Mucosa of gallbladder (tissue), 1 donor: ENCODE data around the gene ACTL9. TPM values are rescaled to one million over a fixed set of nuclear protein-coding genes. Genes with fewer than 3 reads are reported as not detected.

Experiments used
- DNase-seq: peaks from one replicate; pipeline ENCODE4 v3.0.0-alpha.2; 2020; ENCODE audit warnings: low spot score
- total RNA-seq: library from RNA; stranded (reverse); gene quantifications from one replicate; pipeline ENCODE4 v1.2.1, GENCODE V29; 2021
- donor health status: DM: no; HTN: no; CAD: no.

ACTL9 gene
- total RNA-seq, 1 donor from 2014 or later = not detected

GRCh38 chr19:8686549-8686948 lies 12.0 kb downstream of the ACTL9 start:
- DNase-seq = no peak

DNA sequence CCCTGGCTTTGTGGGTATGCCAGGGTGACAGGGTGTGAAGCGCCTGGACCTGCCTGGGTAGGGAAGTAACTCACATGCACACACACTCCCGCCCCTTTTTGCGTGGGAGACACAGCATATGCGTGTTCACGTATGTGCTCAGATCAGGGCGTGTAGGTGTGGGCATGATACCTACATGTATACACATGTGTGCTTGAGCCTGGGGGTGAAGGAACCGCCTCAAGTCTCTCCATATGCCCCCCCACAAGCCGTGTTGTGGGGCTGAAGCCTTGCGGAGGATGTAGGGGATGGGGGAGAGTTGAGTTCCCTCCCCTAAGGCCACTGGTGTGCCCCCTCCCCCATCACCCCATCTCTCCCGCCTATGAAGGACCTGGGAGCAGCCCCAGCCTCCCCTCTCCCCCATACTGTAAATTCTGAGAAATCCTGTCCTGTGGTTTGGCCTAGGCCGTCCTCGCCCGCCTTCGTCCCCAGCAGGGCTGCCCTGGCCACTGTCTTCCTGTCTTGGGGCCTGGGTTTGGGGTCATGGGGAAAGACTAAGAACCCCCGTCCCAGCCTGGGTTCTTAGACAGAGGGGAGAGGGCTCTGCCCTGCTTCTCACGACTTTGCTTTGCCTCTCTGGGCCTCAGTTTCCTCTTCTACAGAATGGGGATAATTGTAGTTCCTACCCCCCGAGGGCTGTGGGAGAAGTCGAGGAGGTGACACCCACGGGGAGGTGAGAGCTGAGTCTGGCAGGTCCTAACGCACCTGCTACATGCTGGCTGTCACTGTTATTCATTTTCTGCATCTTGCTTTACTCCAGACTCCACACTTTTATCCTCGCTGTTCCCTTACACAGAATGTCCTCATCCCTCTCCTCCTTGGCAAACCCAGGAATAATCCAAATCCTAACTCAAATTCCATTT lies 14.3 kb downstream of the ACTL9 start:
- no peak for DNase-seq

GRCh38 chr19:8682931-8683330 lies 15.7 kb downstream of the ACTL9 start:
- no peak for DNase-seq

GRCh38 chr19:8682472-8682871 lies 16.1 kb downstream of the ACTL9 start:
- DNase-seq = no peak

DNA sequence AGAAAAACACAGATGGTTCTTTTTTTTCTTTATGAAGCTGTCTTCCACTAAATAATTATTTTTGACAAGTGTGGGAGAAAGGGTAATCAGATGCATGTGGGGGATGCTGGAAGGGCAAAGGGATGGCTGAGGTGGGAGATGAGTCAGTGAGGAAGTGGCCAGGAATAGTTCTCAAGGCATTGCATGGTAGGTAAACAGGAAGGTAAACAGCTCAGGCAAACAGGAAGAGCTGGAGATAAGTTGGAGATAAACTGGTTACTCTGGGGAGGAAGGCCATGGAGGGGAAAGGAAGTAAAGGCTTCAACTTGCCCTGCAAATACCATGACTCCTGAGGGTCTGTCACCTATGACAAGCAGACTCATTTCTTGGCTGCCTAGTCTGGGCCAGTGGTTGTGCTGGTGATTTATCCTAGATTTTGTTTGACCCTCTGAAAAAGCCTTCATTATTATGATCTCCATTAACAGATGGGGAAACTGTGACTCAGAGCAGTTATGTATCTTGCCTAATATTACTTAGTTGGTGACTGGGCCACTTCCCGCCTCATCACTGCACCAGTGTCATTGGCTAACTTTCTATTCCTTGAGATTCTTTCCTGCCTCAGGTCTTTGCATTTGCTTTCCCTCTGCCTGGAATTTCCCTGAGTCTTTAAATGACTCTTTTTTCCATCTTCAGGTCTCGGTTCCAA lies 17.1 kb downstream of the ACTL9 start:
- DNase-seq = no peak

GRCh38 chr19:8680676-8681344 lies 17.8 kb downstream of the ACTL9 start:
- no peak for DNase-seq

DNA sequence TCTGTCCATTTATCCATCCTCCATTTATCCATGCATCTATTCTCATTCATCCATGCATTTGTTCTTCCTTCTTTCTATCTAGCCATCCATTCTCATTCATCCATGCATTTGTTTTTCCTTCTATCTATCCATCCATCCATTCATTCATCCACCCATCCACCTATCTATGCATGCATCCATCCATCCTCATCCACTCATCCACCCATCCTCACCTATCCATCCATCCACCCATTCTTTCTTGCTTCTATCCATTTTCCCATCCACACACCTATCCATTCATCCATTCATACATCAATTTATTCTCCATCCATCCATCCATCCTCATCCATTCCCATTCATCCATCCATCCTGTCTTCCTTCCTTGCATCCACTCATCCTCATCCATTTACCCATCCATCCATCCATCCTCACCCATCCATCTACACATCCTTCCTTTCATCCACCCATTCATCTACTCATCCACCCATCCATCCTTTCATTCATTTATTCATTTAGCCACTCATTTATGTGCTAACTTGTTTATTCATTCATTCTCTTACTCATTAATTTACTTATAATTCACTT lies 20.3 kb downstream of the ACTL9 start:
- no peak for DNase-seq

DNA sequence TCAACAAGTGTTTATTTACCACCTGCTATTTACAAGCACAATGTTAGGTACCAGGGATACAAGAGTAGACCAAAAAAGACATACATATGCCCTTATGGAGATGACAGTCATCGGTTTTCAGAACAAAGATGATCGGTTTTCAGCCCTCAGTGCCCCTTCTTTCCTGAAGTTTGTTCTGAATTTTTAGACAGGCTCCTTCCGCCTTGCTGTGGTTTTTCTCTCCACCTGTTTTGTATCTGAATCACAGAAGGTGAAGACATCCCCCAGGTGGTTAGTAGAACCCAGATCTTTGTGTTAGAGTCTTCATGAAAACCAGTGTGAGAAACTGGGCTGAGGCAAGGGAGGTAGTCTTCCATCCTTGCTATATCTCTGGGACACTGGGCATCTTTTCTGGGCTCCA lies 23.5 kb downstream of the ACTL9 start:
- no peak for DNase-seq

DNA sequence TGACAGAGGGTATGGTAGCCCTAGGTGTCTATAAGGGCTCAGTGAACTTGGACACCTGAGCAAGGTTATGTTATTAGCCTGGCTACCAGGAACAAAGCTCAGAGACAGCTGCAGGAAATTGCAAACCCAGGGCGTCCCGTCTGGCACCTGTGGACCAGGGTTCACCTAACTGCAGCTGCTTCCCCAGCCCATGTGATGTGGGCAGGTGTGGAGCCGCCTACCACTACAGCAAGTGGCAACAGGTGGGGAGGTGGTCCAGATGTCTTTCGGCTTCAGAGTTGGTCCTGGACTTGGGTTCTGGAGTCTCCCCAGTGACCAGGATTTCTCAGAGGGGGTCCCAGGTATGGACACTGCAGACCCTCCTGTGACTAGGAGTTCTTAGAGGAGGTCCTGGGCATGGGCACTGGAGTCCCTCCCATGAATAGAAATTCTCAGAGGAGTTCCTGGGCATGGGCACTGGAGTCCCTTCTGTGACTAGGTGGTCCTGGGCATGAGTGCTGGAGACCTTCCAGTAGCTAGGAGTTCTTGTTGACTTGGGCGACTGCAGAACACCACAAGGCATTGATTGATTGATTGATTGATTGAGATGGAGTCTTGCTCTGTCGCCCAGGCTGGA lies 25.2 kb downstream of the ACTL9 start:
- DNase-seq = no peak

- DNase-seq = no peak
Measured at GRCh38 chr19:8666814-8667405, 31.7 kb downstream of the ACTL9 start.

GRCh38 chr19:8665468-8666213 lies 33.0 kb downstream of the ACTL9 start:
- DNase-seq = no peak

DNA sequence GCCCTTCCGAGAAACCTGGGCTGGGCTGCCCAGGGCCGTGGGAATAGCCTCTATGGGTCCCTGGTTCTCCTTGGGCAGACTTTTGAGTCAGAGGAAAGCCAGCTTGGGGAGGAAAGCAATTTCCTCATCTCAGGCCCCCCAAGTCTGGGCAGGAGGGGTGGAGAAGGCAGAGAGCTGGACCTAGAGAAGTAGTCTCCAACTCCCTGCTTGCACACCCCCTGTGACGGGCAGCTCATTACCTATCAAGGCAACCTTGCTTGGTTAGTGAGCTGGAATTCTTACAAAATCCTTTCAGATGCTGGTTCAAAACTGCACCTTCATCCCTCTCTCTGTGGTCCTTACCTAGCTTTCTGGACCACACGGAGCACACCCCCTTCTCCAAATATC lies 33.9 kb downstream of the ACTL9 start:
- no peak for DNase-seq

DNA sequence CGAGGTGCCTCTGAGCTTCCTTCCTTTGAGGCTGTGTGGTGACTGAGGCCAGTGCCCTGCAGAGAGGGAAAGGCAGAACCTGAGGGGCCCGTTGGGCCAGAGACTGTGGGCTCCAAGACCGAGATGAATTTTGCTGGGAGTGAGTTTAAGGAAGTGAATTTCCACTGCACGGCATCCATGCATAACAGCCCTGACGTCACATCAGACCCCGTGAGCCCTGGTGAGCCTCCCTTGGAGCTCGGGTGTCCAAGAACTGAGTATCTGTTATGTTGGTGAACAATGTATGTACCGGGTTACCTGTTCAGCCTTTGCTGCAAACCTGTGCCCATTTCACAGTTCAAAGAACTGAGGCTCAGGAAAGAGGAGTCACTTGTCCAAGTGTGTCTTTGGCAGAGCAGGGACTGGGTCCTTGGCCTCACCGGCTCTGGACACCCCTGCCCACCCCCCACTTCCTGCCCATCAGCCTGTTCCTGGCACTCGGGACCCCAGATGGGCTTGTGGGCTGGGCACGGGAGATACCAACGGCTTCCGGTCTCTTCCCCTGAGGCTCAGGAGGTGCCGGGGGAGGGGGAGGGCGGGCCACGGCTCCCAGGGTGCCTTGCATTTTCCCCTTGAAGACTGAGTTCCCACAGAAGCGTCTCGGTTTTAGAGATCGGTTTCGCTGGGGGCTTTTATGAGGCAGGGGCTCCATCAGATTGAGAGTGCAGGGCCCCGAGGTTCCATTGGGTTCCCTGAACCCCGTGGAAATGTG lies 34.5 kb downstream of the ACTL9 start:
- no peak for DNase-seq

DNA sequence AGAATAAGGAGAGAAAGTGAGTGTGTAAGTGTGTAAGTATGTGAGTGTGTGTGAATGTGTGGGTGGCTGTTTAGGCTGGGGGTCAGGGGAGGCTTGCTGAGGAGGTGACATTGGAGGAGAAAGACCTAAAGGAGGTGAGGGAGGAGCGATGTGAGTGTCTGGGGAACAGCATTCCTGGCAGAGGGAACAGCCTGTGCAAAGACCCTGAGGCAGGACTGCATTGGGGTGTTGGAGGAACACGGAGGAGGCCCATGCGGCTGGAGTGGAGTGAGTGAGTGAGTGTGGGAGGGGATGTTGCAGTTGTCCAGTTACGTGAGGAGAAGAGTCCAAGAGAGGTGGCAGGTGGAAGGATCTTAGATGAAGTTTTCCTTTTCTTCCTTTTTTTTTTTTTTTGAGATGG lies 36.3 kb downstream of the ACTL9 start:
- DNase-seq = no peak

DNA sequence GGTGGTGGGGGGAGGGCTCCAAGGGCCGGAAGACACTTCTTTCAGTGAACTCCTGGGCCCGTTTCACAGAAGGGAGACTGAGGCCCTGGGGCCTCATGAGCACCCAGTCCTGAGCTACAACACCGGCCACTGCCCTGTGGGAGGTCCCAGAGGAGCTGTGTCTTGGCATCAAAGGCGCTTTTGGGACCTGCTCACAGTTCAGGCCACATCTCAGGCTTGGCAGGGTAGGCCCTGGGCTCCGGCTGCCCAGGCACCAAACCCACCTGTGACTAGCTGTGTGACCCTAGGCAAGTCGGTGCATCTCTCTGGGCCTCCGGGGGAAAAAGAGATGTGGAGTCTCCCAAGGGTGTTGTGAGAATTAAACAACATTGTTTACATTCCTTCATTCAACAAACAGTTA lies 38.7 kb downstream of the ACTL9 start:
- no peak for DNase-seq

- DNase-seq = no peak
Measured at GRCh38 chr19:8657869-8658268, 40.7 kb downstream of the ACTL9 start.

DNA sequence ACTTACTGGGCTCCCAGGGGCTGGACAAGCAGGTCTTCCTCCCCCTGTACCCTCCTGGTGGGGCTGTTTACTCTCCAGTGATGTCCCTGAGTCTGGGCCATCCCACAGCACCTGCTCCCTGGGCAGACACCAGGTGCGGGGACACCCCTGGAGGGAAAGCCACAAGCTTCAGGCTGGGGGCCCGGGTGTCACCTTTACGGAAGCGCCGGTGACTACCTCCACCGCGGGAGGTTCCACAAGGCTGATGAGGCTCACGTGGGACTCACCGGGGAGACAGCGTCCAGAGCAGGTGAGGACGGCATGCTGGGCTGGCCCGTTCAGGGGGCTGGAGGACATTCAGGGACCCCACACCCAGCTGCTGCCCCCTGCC lies 43.3 kb downstream of the ACTL9 start:
- no peak for DNase-seq

- DNase-seq = peak; percentile 36
Measured at GRCh38 chr19:8654591-8655339, 43.8 kb downstream of the ACTL9 start.

DNA sequence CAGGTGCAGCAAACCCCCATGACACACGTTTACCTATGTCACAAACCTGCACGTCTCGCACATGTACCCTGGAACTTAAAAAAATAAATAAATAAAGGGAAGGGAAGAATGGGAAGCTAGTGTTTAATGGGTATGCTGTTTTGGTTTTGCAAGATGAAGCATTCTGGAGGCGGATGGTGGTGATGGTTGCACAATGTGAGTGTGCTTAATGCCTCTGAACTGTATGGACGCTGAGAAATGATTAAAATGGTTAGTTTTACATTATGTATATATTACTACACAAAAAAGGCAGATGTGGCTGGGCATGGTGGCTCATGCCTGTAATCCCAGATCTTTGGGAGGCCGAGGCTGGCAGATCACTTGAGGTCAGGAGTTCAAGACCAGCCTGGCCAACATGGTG lies 50.4 kb downstream of the ACTL9 start:
- no peak for DNase-seq
